CD8-positive, alpha-beta memory T cell (primary cell): ENCODE data around the gene LMNA. TPM values are rescaled to one million over a fixed set of nuclear protein-coding genes. Genes with fewer than 3 reads are reported as not detected.
A peak's percentile ranks its signal among the peaks of the same experiment; 100 is the strongest.

ENCODE experiments used
- CTCF ChIA-PET: fragments of 350-600 bp; sonication (Branson Sonifier 250); formaldehyde crosslinking; loops from one replicate; lab custom pipeline; 2021; ENCODE audit warnings: antibody characterized with exemption; lab: Charles Lee
- POLR2A ChIA-PET: fragments of 350-600 bp; sonication (Branson Sonifier 250); formaldehyde crosslinking; loops from one replicate; lab custom pipeline; 2021; ENCODE audit warnings: antibody characterized with exemption; lab: Charles Lee
- DNase-seq, 5 donors: peaks; one replicate each; pipeline versions ENCODE4 v3.0.0 to v3.0.0-alpha.2; 2020 to 2022; ENCODE audit warnings: mixed read lengths in 1 of 5
- H3K27ac ChIP-seq: one replicate; pipeline ENCODE4 v1.7.0; 2013; ENCODE audit warnings: low read depth, mild to moderate bottlenecking, low read length, moderate library complexity
- H3K27me3 ChIP-seq: 2 replicates; pipeline ENCODE4 v1.7.0; 2013; ENCODE audit warnings: low read length, mild to moderate bottlenecking; ENCODE audit not compliant: insufficient read depth, poor library complexity, severe bottlenecking
- H3K36me3 ChIP-seq: 2 replicates; pipeline ENCODE4 v1.7.0; 2013; ENCODE audit warnings: mild to moderate bottlenecking, low read length, moderate library complexity; ENCODE audit not compliant: insufficient read depth
- H3K4me1 ChIP-seq: 2 replicates; pipeline ENCODE4 v1.7.0; 2013; ENCODE audit warnings: mild to moderate bottlenecking, low read length, moderate library complexity; ENCODE audit not compliant: insufficient read depth
- H3K4me3 ChIP-seq: 2 replicates; pipeline ENCODE4 v1.7.0; 2013; ENCODE audit warnings: mild to moderate bottlenecking, low read length
- H3K9me3 ChIP-seq: 2 replicates; pipeline ENCODE4 v1.7.0; 2013; ENCODE audit warnings: mild to moderate bottlenecking, low read length
- H3K27ac Mint-ChIP-seq, 8 donors: one replicate each; pipeline ENCODE4 v1.8.0; 2020 to 2021; ENCODE audit warnings: mixed read lengths in 8 of 8, mild to moderate bottlenecking in 6 of 8, inconsistent platforms in 3 of 8, moderate library complexity in 3 of 8
- H3K27me3 Mint-ChIP-seq, 2 donors: one replicate each; pipeline ENCODE4 v1.8.0; 2020 to 2021; ENCODE audit warnings: mixed read lengths in 2 of 2, mild to moderate bottlenecking in 1 of 2, moderate library complexity in 1 of 2
- H3K36me3 Mint-ChIP-seq, 3 donors: one replicate each; pipeline ENCODE4 v1.8.0; 2020 to 2021; ENCODE audit warnings: mixed read lengths in 3 of 3, inconsistent platforms in 1 of 3, mild to moderate bottlenecking in 1 of 3
- H3K4me1 Mint-ChIP-seq, 3 donors: one replicate each; pipeline ENCODE4 v1.8.0; 2020 to 2021; ENCODE audit warnings: mixed read lengths in 3 of 3, inconsistent platforms in 1 of 3, mild to moderate bottlenecking in 1 of 3
- H3K4me3 Mint-ChIP-seq, 7 donors: one replicate each; pipeline ENCODE4 v1.8.0; 2020 to 2021; ENCODE audit warnings: mixed read lengths in 7 of 7, mild to moderate bottlenecking in 6 of 7, moderate library complexity in 4 of 7, inconsistent platforms in 2 of 7
- H3K9me3 Mint-ChIP-seq, 5 donors: one replicate each; pipeline ENCODE4 v1.8.0; 2020 to 2022; ENCODE audit warnings: mixed read lengths in 5 of 5, mild to moderate bottlenecking in 3 of 5, moderate library complexity in 2 of 5, inconsistent platforms in 1 of 5
- polyA plus RNA-seq: library from polyadenylated mRNA; unstranded; fragments of 300-500 nt; fragmentation: Illumina TruSeq; gene quantifications from one replicate; pipeline ENCODE4 v1.2.3, GENCODE V29; 2021
- total RNA-seq, 2 experiments: library from RNA; stranded (reverse); gene quantifications; one replicate each; pipeline ENCODE4 v1.2.3, GENCODE V29; 2021

Gene LMNA
- total and polyA plus RNA-seq, 3 experiments from 2014 or later: 13.9 to 335 (median 325) TPM

GRCh38 chr1:156143765-156144489 lies 29.4 kb downstream of the LMNA start:
- H3K4me1 ChIP-seq: peaks cover 8% of the 10 kb centered on the region
- peak overlapping the region in 4 of 8 donors; percentile 14 to 83 (median 63) for H3K27ac Mint-ChIP-seq
- no peak for DNase-seq
- CTCF ChIA-PET: interaction anchor here (4.7 kb wide), 1 partner anchor 81 kb away, joined by 26 read pairs; no protein-coding TSS in a partner anchor
- peaks cover 0 to 2% (median 0%) of the 10 kb centered on the region in 5 donors for H3K9me3 Mint-ChIP-seq
- POLR2A ChIA-PET: no interaction called here
- peaks cover 14 to 20% (median 18%) of the 10 kb centered on the region in 3 donors for H3K4me1 Mint-ChIP-seq
- no peak overlapping the region for H3K4me3 ChIP-seq
- peak overlapping the region in 2 of 7 donors; percentile 41 to 83 for H3K4me3 Mint-ChIP-seq
- H3K36me3 Mint-ChIP-seq: peaks cover 0 to 3% (median 0%) of the 10 kb centered on the region in 3 donors
- H3K27ac ChIP-seq: no peak overlapping the region
- H3K36me3 ChIP-seq: no peaks in the 10 kb centered on the region
- H3K27me3 Mint-ChIP-seq: peaks cover 0 to 2% of the 10 kb centered on the region in 2 donors
- H3K27me3 ChIP-seq: no peaks in the 10 kb centered on the region
- H3K9me3 ChIP-seq: no peaks in the 10 kb centered on the region

DNA sequence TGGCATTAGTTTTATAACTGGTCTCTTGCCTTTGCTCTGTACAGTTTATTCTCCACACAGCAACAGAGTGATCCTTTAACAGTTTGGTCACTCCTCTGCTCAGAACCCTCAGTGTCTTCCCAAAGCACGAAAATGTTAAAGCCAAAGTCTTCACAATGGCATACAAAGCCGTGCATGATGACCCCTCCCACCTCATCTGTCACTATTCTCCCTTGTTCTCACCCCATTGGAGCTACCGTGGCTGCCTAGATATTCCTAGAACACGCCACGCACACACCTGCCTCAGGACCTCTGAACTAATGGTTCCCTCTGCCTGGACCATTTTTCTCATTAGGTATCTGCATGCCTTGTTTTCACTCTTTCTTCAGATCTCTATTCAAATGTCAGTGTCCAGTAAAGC lies 30.2 kb downstream of the LMNA start:
- Histone ChIP-seq H3K27ac (no peak overlapping the region), H3K9me3 (no peaks in the 10 kb centered on the region), H3K4me1 (peaks cover 8% of the 10 kb centered on the region), H3K4me3 (no peak overlapping the region), H3K27me3 (no peaks in the 10 kb centered on the region), H3K36me3 (no peaks in the 10 kb centered on the region)
- Mint-ChIP-seq H3K27ac (peak overlapping the region in 2 of 8 donors; percentile 69 to 92), H3K27me3 (peaks cover 0 to 2% of the 10 kb centered on the region in 2 donors), H3K9me3 (peaks cover 0 to 2% (median 0%) of the 10 kb centered on the region in 5 donors), H3K36me3 (no peaks in the 10 kb centered on the region), H3K4me3 (no peak overlapping the region), H3K4me1 (peaks cover 14 to 20% (median 18%) of the 10 kb centered on the region in 3 donors)
- POLR2A ChIA-PET: no interaction called here
- no peak for DNase-seq
- CTCF ChIA-PET: interaction anchor here (1.0 to 4.7 kb wide), 2 partner anchors 80 to 174 kb away, joined by 4 to 26 read pairs; no protein-coding TSS in a partner anchor

DNA sequence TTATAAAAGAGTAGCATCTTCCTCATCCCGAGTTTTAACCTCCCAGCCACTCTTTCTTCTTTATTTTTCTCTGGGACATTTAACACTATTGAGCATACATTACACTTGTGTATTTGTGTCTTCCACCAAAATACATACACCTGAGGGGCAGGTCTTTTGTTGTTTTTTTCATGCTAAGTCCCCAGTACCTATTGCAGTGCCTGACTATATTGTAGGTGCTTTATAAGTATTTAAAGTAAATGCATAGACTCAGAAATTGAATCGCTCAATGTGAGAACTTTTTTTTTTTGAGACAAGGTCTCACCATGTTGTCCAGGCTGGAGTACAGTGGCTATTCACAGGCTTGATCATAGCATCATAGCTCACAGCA lies 31.1 kb downstream of the LMNA start:
- Histone ChIP-seq H3K27ac (no peak overlapping the region), H3K27me3 (no peaks in the 10 kb centered on the region), H3K9me3 (no peaks in the 10 kb centered on the region), H3K4me1 (peaks cover 8% of the 10 kb centered on the region), H3K36me3 (no peaks in the 10 kb centered on the region), H3K4me3 (no peak overlapping the region)
- Mint-ChIP-seq H3K9me3 (peaks cover 0 to 2% (median 0%) of the 10 kb centered on the region in 5 donors), H3K4me1 (peaks cover 14 to 20% (median 18%) of the 10 kb centered on the region in 3 donors), H3K4me3 (peak overlapping the region in 1 of 7 donors; percentile 0), H3K27me3 (peaks cover 0 to 9% of the 10 kb centered on the region in 2 donors), H3K27ac (peak overlapping the region in 2 of 8 donors; percentile 24 to 80), H3K36me3 (no peaks in the 10 kb centered on the region)
- CTCF ChIA-PET: interaction anchor here (0.6 to 3.3 kb wide), 9 partner anchors 8 to 173 kb away, joined by 3 to 50 read pairs (median 4); partner anchors contain the start of genes PMF1 and SLC25A44
- POLR2A ChIA-PET: no interaction called here
- no peak for DNase-seq

- POLR2A ChIA-PET: interaction anchor here (0.8 kb wide), 1 partner anchor 99 kb away, joined by 3 read pairs; no protein-coding TSS in a partner anchor
- H3K4me1 Mint-ChIP-seq: peaks cover 14 to 20% (median 18%) of the 10 kb centered on the region in 3 donors
Observed at GRCh38 chr1:156146020-156146768, 31.7 kb downstream of the LMNA start.

DNA sequence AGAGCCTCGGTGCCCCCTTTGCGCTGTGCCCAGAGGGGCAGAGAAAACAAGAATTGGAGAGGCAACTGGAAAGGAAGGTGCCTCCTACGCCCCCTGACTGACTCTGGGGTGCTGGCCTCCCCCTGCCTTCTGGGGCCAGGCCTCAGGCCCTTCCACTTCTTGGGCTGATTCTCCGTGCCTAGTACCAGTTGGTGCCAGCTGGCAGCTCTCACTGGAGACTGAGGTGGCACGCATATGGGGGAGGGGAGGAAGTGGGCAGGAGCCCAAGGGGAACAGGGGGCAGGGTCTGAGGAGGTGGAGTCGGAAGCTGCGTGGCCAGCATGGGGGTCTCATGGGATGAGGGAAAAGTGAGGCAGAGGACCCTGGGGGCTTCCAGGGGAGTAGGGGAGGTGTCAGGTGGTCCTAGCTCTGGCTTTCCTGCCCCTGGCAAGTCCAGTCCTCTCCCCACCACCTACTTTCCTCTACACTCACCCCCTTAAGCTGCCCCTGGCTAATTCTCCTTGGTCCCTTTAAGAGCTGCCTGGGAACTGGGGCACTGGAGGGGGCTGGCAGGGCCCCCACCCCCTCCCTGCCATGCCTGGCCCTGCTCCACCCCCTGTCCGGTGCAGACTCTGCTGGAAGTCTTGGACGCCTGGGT lies 32.4 kb downstream of the LMNA start:
- H3K36me3 Mint-ChIP-seq: no peaks in the 10 kb centered on the region
- Histone ChIP-seq H3K4me1 (peaks cover 8% of the 10 kb centered on the region), H3K9me3 (no peaks in the 10 kb centered on the region), H3K27ac (no peak overlapping the region), H3K36me3 (no peaks in the 10 kb centered on the region), H3K4me3 (no peak overlapping the region), H3K27me3 (no peaks in the 10 kb centered on the region)
- peaks cover 0 to 9% of the 10 kb centered on the region in 2 donors for H3K27me3 Mint-ChIP-seq
- no peaks in the 10 kb centered on the region for H3K9me3 Mint-ChIP-seq
- no peak overlapping the region for H3K4me3 Mint-ChIP-seq
- POLR2A ChIA-PET: interaction anchor here (0.8 kb wide), 1 partner anchor 99 kb away, joined by 3 read pairs; no protein-coding TSS in a partner anchor
- peaks cover 14 to 20% (median 18%) of the 10 kb centered on the region in 3 donors for H3K4me1 Mint-ChIP-seq
- no peak for DNase-seq
- CTCF ChIA-PET: interaction anchor here (0.8 to 3.3 kb wide), 7 partner anchors 9 to 82 kb away, joined by 3 to 50 read pairs (median 4); partner anchors contain the start of gene PMF1
- no peak overlapping the region for H3K27ac Mint-ChIP-seq

More at GRCh38 chr1:156146020-156146768, 31.7 kb downstream of the LMNA start:
- Mint-ChIP-seq H3K27me3 (peaks cover 0 to 9% of the 10 kb centered on the region in 2 donors), H3K27ac (peak overlapping the region in 6 of 8 donors; percentile 24 to 91 (median 80)), H3K9me3 (no peaks in the 10 kb centered on the region), H3K4me3 (peak overlapping the region in 6 of 7 donors; percentile 0 to 77 (median 66)), H3K36me3 (no peaks in the 10 kb centered on the region)
- DNase-seq: peak in 3 of 5 donors; percentile 56 to 70 (median 65)
- Histone ChIP-seq H3K4me1 (peaks cover 8% of the 10 kb centered on the region), H3K36me3 (no peaks in the 10 kb centered on the region), H3K27ac (no peak overlapping the region), H3K27me3 (no peaks in the 10 kb centered on the region), H3K9me3 (no peaks in the 10 kb centered on the region), H3K4me3 (peak overlapping the region; percentile 44)
- CTCF ChIA-PET: interaction anchor here (0.6 to 3.3 kb wide), 13 partner anchors 8 to 173 kb away, joined by 3 to 50 read pairs (median 4); partner anchors contain the start of genes PMF1 and SLC25A44

GRCh38 chr1:156148216-156148615 lies 33.7 kb downstream of the LMNA start:
- Mint-ChIP-seq H3K4me3 (peak overlapping the region in 5 of 7 donors; percentile 10 to 41 (median 23)), H3K27ac (peak overlapping the region in 6 of 8 donors; percentile 6 to 85 (median 58)), H3K36me3 (no peaks in the 10 kb centered on the region), H3K9me3 (no peaks in the 10 kb centered on the region), H3K27me3 (peaks cover 0 to 9% of the 10 kb centered on the region in 2 donors), H3K4me1 (peaks cover 18 to 22% (median 20%) of the 10 kb centered on the region in 3 donors)
- H3K9me3 ChIP-seq: no peaks in the 10 kb centered on the region
- H3K4me3 ChIP-seq: no peak overlapping the region
- peaks cover 8% of the 10 kb centered on the region for H3K4me1 ChIP-seq
- H3K36me3 ChIP-seq: no peaks in the 10 kb centered on the region
- ChIA-PET CTCF (interaction anchor here (3.0 to 3.3 kb wide), 2 partner anchors 65 to 77 kb away, joined by 11 to 50 read pairs; partner anchors contain the start of gene PMF1), POLR2A (no interaction called here)
- H3K27me3 ChIP-seq: no peaks in the 10 kb centered on the region
- no peak for DNase-seq
- no peak overlapping the region for H3K27ac ChIP-seq
